ENCODE results near the gene SFT2D3.
"Not testable (repeated sequence)": the region's sequence is repeated elsewhere in the genome, so short reads cannot be mapped to it uniquely, and the experiment has no call there.

SFT2D3 gene

GRCh38 chr2:127712999-127713398, 11.7 kb downstream of the SFT2D3 start:
- no peak for DNase-seq

DNA sequence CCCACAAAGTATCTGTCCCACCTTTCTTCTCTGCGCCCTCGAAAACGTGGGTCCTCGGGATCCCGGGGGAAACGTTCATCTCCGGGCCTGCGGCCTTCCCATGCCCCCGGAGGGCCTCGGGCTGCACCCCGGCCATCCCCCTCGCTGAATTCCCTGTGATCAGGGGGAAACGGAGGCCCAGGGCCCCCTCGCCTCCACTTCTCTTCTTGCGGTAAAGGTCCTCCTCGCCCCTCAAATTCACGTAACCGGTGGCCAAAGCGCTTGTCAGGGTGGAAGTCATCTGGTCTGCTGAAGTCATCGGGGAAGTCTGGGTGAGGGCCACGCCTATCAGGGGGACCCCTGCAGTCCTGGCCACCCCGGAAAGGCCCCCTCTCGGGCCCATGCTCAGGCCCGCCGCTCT, 12.3 kb downstream of the SFT2D3 start:
- DNase-seq, result no peak

GRCh38 chr2:127715778-127716449, 14.6 kb downstream of the SFT2D3 start:
- no peak for DNase-seq

- DNase-seq, result no peak
These were observed 17.0 kb downstream of the SFT2D3 start for GRCh38 chr2:127718271-127718670.

DNA sequence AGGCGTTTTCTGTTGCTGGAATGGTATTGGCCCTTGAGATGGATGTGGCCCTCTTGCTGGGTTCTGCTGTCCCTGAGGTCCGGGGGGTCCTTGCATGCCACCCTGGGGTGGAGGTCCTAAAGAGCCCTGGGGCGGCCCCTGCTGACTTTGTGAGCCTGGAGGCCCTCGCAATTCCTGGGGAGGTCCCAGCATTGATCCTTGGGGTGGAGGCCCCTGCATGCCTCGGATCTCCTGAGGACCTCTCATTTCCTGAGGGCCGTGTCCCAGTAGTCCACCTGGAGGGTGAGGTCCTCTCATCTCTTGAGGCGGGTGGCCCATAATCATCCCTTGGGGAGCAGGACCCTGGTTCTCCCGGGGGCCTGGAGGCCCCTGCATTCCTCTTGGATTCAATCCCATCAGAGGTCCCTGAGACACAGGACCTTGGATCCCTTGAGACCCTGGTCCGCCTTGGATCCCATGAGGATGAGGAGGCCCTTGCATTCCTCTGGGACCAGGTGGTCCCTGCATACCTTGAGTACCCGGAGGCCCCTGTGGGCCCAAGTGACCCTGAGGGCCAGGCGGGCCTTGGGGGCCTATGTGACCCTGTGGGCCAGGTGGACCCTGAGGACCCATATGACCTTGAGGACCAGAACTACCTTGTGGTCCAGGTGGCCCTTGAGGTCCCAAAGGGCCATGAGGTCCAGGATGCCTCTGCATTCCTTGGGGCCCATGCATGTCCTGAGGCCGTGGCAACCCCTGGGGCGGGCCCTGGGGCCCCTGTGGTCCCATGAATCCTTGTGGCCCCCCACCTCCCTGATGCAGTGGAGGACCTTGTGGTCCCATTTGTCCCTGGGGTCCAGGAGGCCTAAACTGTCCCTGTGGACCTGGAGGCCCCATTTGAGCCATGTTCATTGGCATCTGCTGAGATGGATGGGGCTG, 18.3 kb downstream of the SFT2D3 start:
- DNase-seq, result no peak

GRCh38 chr2:127721311-127721977, 20.1 kb downstream of the SFT2D3 start:
- DNase-seq, result no peak

- DNase-seq, result no peak
These were observed 20.7 kb downstream of the SFT2D3 start for GRCh38 chr2:127721978-127722355.

GRCh38 chr2:127722807-127723206, 21.5 kb downstream of the SFT2D3 start:
- DNase-seq, result no peak

DNA sequence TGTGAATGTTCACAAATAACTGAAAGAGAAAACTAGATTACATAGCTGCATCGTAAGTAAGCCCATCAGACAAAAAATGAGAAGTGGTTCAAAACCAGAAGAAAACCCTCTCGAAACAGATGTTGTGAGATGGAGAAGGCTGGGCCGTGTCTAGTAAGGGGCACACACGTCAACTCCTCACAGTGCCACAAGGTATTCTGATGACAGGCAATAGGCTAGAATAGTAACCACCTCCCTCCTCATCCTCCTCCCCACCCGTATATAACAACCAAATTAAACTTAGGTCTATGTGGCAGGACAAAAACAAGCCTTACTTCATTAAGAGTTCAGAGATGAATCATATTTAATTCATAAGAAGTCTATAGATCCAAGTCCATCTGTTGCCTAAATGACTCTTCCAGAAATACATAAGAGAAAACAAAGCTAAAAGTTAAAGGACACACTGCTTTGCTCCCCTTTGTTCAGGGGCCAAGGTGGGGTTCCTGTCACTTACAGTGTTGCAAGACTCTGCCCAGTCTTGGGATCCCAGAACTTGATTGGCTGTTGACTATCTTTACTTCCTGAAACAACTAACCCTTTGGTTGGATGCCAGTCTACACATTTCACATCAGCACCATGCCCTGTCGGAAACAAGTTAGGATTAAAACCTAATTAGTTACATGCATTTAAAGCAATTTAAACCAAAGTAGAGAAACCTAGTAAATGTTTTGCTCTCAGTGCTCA, 25.0 kb downstream of the SFT2D3 start:
- DNase-seq, result no peak

GRCh38 chr2:127733113-127733815, 32.0 kb downstream of the SFT2D3 start:
- DNase-seq, result no peak

GRCh38 chr2:127733816-127734537, 32.7 kb downstream of the SFT2D3 start:
- DNase-seq, result no peak

DNA sequence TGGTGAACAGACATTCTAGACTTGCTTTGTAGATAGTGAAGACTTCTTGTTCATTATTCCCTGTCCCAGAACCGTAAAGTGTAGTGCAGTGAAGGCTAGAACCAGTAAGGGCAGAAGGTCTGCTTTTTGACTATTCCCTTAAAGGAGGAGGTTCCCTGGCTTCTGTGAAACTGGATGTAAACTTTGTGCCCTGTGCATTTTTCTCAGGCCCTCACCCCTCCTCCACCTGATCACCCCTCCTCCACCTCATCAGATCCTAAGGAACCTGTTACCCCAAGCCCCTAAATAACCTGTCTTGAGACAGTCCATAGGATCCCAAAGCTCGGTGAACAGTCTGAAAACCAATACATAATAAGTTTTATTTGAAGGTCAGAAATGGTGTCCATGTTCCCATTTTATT, 33.7 kb downstream of the SFT2D3 start:
- no peak for DNase-seq

DNA sequence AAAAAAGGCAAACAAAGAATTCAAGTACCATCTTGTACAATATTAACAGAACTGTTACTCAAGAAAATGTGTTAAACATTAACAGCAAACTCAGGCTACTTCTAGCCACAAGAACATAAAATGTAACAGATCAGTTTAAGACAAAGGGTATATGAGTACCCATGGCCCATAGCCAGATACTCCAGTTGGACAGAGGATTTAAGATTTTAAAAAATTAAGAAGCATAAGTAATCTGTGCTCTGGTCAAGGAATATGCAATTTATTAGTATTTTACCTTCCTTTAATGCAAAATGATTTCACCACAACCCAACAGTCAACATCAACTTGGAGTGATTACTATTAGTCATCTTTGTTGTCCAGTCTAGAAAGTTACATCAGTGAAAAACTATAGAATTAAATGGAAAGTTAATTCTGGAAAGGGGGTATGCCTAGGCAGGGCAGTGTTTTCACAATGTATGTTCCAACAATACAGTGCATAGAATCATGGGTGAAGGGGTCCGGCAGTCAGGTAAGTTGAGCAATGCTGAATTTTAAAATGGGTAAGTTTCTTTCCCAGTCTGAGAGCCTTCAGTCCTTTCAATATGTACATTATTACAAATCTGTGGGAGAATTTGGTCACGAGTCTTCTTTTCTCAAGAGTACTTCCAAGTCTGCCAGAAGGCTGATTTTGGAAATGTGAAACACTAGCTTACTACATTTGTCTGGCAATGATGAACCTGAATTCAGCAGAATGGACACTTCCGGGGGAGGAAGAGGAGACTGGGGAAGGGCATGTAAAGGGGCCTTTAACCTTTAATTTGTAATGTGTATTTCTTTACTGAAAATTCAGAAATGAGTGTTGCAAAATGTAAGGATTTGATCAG, 34.5 kb downstream of the SFT2D3 start:
- DNase-seq, result no peak

GRCh38 chr2:127737892-127738291, 36.6 kb downstream of the SFT2D3 start:
- no peak for DNase-seq

DNA sequence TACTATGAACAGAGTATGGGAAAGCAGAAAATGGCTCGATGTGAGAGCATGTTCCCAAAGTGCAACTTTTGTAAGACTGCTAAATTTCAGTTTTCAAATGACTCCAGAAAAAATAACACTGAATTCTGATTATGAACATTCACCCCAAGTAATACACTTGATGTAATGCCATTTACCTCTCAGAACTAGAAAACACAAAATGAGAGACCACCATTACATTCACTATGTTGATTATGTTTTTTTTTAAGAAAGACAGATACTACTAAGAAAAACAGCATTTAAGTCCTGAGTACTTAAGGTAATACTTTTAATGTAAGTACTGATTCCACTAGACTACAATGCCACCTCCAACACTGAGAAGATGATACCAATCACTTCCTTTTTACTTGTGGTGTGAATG, 38.5 kb downstream of the SFT2D3 start:
- no peak for DNase-seq

DNA sequence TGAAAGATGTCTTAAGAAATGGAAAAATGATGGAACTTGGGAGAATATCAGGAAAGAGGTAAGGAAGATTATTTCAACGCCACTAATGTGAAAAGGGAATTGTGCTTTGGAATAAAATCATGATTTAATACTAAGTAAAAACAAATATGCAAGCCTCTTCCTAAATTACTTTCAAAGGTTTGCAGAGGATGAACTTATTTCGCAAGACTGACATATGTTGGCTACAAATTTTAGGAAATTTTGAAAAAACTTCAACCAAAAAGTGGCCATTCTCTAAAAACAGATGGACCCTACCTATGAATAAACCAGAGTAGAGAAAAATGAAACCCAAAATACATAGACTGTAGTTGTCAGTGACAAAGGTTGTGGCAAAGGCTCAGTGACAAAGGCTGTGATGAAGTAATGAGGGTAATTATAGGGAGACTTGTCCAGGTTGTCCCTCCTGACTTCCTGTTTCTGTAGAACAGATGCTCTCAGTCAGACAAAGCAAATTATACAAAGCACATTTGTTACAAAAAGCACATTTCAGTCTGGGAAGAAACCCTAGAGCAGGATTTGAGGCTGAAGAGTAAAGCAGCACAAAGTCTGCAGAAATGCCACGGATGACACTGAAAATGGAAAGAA, 39.5 kb downstream of the SFT2D3 start:
- DNase-seq, result no peak

GRCh38 chr2:127743477-127744026, 42.3 kb downstream of the SFT2D3 start:
- DNase-seq, result no peak

- no peak for DNase-seq
These were observed 46.3 kb downstream of the SFT2D3 start for GRCh38 chr2:127747621-127748020.

DNA sequence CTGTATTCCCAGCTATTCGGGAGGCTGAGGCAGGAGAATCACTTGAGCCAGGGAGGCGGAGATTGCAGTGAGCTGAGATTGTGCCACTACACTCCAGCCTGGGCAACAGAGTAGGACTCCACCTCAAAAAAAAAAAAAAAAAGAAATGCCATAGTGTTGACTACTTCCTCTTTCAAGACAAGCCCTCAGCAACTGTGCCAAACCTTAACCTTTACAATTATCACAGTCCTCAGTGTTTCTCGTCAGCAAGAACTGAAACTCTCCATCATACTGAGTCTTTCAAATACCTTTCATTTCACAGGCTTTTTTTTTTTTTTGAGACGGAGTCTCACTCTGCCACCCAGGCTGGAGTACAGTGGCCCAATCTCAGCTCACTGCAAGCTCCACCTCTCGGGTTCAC, 48.2 kb downstream of the SFT2D3 start:
- DNase-seq, result not testable (repeated sequence)

- no peak for DNase-seq
These were observed 52.1 kb downstream of the SFT2D3 start for GRCh38 chr2:127753374-127753773.
